Loucy (cell line): ENCODE measurements around the gene THRAP3.

ENCODE experiments used
- H2AFZ ChIP-seq: fragments of 200-600 bp; sonication (generic); 2 replicates; pipeline ENCODE4 v1.6.0; 2016; ENCODE audit warnings: antibody characterized with exemption, mild to moderate bottlenecking, low read length, moderate library complexity
- H3F3A ChIP-seq: fragments of 200-600 bp; 2 replicates; pipeline ENCODE4 v1.6.0; 2016; ENCODE audit warnings: antibody characterized with exemption, low read depth, mild to moderate bottlenecking
- H3K27me3 ChIP-seq: fragments of 200-600 bp; sonication (generic); 2 replicates; pipeline ENCODE4 v1.6.1; 2014; ENCODE audit warnings: low read length, mild to moderate bottlenecking; ENCODE audit not compliant: insufficient read depth, poor library complexity, severe bottlenecking
- H3K36me3 ChIP-seq: fragments of 200-600 bp; sonication (generic); 2 replicates; pipeline ENCODE4 v1.6.1; 2016; ENCODE audit warnings: low read length; ENCODE audit not compliant: insufficient read depth
- H3K4me1 ChIP-seq: fragments of 200-600 bp; sonication (generic); 2 replicates; pipeline ENCODE4 v1.5.1; 2014; ENCODE audit warnings: low read length, mild to moderate bottlenecking; ENCODE audit not compliant: insufficient read depth, poor library complexity, severe bottlenecking
- H3K4me2 ChIP-seq: fragments of 200-600 bp; sonication (generic); 2 replicates; pipeline ENCODE4 v1.6.0; 2014; ENCODE audit warnings: antibody characterized with exemption, low read length, low read depth, mild to moderate bottlenecking; ENCODE audit not compliant: poor library complexity, severe bottlenecking
- H3K4me3 ChIP-seq: fragments of 200-600 bp; sonication (generic); 2 replicates; pipeline ENCODE4 v1.5.1; 2014; ENCODE audit warnings: low read length, mild to moderate bottlenecking, mixed read lengths; ENCODE audit not compliant: poor library complexity, severe bottlenecking
- H3K79me2 ChIP-seq: fragments of 200-600 bp; sonication (generic); 2 replicates; pipeline ENCODE4 v1.6.1; 2014; ENCODE audit warnings: low read length; ENCODE audit not compliant: insufficient read depth
- H3K9ac ChIP-seq: fragments of 200-600 bp; sonication (generic); 2 replicates; pipeline ENCODE4 v1.6.0; 2014; ENCODE audit warnings: mild to moderate bottlenecking, low read depth, low read length, moderate library complexity; ENCODE audit not compliant: poor library complexity, severe bottlenecking
- H3K9me2 ChIP-seq: fragments of 200-600 bp; sonication (generic); replicated peaks from 2 replicates; pipeline ENCODE4 v1.6.1; 2016; ENCODE audit warnings: low read depth, low read length, mixed read lengths
- H3K9me3 ChIP-seq: fragments of 200-600 bp; sonication (generic); 2 replicates; pipeline ENCODE4 v1.6.1; 2014; ENCODE audit warnings: mild to moderate bottlenecking, antibody characterized with exemption, low read length, low read depth; ENCODE audit not compliant: insufficient read depth
- H4K20me1 ChIP-seq: fragments of 200-600 bp; sonication (generic); 2 replicates; pipeline ENCODE4 v1.6.0; 2014; ENCODE audit warnings: antibody characterized with exemption, low read length, mild to moderate bottlenecking; ENCODE audit not compliant: insufficient read depth, poor library complexity, severe bottlenecking
- EZH2phosphoT487 ChIP-seq: fragments of 200-600 bp; IDR thresholded peaks from 2 replicates; pipeline ENCODE4 v1.6.1; 2018; ENCODE audit warnings: antibody characterized with exemption, mild to moderate bottlenecking, moderate library complexity, borderline replicate concordance
- TF ChIP-seq, protein P1 (sequence below): fragments of 200-600 bp; sonication (generic); conservative IDR thresholded peaks from 2 replicates; pipeline ENCODE4 v1.5.1; 2014; ENCODE audit warnings: mild to moderate bottlenecking, antibody characterized with exemption, low read length

THRAP3 gene

DNA sequence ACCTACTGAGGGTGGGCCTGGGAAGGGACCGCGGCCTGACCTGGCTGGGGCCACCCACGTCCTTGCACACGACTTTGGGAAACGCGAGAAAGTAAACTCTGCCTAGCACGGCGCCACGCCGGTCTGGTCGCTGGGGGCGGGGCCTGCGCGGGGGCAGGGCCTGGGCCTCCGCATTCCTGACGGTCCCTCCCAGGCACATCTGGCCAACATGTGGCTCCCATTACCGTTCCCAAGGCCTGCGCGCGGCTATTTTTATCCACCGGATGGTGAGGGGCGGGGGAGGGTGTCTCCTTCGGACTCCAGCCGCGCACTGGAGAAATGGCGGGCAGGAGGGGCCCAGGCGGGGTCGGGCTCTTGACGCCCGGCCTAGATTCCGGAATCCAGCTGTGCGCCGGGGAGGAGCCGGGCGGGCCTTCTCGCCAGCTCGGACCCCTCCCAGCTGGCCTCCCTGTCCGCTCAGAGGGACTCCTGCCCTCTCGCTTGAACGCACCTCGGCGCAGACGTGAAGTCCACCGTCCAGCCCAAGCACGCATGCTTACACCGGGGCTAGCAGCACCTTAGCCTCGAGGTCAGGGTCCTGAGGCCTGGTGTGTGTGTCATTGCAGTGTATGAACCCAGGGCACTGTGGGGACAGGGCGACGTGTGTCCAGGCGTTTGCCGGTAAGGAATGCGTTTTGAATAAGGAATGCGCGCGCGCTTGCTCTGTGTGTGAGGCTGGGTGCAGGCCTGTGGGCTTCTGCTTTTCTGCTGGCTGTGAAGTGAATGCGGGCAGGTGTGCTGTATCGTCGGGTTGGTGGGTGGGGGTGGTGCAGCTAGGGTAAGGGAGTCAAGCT is 97.1 kb downstream of the THRAP3 start:
- Histone ChIP-seq H4K20me1 (no peaks in the 10 kb centered on the region), H3K9ac (no peak overlapping the region), H3K4me2 (no peak overlapping the region), H3K79me2 (no peaks in the 10 kb centered on the region), H3K9me2 (no peaks in the 10 kb centered on the region), H3K9me3 (no peaks in the 10 kb centered on the region), H3K27me3 (no peaks in the 10 kb centered on the region), H3K4me1 (peaks cover 13% of the 10 kb centered on the region), H2AFZ (no peak overlapping the region), H3K4me3 (no peak overlapping the region), H3K36me3 (no peaks in the 10 kb centered on the region), H3F3A (no peaks in the 10 kb centered on the region)
- TF ChIP-seq, protein P1, sequence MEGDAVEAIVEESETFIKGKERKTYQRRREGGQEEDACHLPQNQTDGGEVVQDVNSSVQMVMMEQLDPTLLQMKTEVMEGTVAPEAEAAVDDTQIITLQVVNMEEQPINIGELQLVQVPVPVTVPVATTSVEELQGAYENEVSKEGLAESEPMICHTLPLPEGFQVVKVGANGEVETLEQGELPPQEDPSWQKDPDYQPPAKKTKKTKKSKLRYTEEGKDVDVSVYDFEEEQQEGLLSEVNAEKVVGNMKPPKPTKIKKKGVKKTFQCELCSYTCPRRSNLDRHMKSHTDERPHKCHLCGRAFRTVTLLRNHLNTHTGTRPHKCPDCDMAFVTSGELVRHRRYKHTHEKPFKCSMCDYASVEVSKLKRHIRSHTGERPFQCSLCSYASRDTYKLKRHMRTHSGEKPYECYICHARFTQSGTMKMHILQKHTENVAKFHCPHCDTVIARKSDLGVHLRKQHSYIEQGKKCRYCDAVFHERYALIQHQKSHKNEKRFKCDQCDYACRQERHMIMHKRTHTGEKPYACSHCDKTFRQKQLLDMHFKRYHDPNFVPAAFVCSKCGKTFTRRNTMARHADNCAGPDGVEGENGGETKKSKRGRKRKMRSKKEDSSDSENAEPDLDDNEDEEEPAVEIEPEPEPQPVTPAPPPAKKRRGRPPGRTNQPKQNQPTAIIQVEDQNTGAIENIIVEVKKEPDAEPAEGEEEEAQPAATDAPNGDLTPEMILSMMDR: no peak
- TF ChIP-seq EZH2phosphoT487: no peak

DNA sequence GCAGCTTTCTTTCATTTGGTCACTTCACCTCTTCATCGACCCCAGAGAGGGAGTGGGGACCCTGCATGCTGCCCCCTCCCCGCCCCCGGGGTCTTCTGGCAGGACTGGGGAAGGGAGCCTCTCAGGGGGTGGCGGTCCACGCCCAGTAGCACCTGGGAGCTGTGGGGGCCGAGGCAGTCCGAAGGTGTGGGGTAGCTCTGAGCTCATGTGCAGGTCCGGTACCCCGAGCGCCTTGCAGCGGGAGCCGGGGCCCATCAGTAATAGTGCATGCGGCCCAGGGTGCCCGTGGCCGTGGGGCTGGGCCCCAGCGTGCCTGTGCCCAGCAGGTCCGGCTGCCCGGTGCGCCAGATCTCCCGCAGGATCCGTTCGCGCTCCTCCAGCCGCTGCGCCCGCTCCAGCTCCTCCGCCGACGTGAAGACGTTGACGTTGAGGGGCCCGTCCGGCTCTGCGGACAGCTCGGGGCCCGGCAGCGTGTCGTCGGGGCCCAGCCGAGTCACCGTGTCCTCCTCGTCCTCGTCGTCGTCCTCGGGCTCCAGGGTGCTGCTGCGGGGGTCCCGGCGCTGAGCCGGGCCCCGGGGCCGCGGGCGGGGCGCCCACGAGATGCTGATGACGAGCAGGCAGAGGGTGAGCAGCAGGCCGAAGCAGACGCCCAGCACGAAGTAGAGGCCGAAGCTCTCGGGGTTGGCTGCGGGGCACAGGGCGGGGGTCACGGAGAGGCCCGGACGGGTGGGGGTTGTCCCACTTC is 98.0 kb downstream of the THRAP3 start:
- peak overlapping the region; percentile 74 for H3K4me2 ChIP-seq

DNA sequence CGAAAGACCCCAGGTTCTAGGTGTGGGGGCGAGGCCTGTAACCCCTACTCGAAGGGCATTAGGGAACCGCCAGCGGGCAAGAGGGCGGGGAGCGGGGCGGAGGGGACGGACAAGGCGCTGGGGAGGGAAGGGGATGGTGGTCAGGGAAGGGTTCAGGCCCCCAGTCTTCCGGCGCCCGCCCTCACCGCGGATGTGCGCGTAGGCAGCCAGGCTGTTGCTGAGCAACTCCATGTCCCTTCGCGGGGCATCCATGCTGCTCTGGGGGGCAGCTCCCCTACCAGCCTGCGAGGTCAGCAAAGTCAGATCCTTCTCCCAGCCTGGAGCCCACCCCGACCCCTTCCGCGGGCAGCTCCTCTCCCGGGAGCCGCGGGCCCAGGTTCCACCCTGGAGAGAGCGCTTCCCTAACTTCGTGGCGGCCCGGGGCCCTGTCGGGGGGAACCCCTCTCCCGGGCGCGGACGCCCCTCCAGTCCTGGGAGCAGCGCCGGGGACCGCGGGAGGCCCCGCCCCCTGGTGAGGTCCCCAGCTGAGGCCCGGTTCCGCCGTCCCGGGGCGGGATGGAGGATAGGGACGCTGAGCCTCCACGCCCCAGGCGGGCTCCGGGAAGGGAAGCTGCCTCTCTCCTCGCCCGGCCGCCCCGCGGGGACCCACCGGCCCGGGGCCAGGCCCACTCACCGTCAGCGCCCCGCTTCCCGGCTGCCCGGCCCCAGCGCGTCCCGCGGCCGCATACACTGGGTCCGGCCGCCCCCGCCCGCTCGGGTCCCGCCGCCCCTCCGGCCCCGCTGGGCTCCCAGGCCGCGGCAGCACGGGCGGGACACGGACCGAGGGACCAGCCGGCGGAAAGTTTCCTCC is 98.8 kb downstream of the THRAP3 start:
- Histone ChIP-seq H3F3A (no peaks in the 10 kb centered on the region), H2AFZ (peak overlapping the region; percentile 64; the same call in 1 of the 2 replicates), H3K4me3 (peak overlapping the region; percentile 85), H3K9ac (peak overlapping the region; percentile 68), H3K9me2 (no peaks in the 10 kb centered on the region), H3K4me1 (peaks cover 30% of the 10 kb centered on the region), H4K20me1 (no peaks in the 10 kb centered on the region), H3K79me2 (no peaks in the 10 kb centered on the region), H3K27me3 (no peaks in the 10 kb centered on the region), H3K4me2 (peak overlapping the region; percentile 74), H3K9me3 (no peaks in the 10 kb centered on the region), H3K36me3 (no peaks in the 10 kb centered on the region)
- TF ChIP-seq, protein P1: no peak

More for the DNA sequence above, 98.0 kb downstream of the THRAP3 start:
- H4K20me1 ChIP-seq: no peaks in the 10 kb centered on the region
- no peaks in the 10 kb centered on the region for H3K9me3 ChIP-seq
- H3F3A ChIP-seq: no peaks in the 10 kb centered on the region
- no peaks in the 10 kb centered on the region for H3K27me3 ChIP-seq
- H3K9me2 ChIP-seq: no peaks in the 10 kb centered on the region
- no peaks in the 10 kb centered on the region for H3K36me3 ChIP-seq
- peaks cover 22% of the 10 kb centered on the region for H3K4me1 ChIP-seq
- no peaks in the 10 kb centered on the region for H3K79me2 ChIP-seq
- no peak overlapping the region for H2AFZ ChIP-seq
- H3K9ac ChIP-seq: no peak overlapping the region
- TF ChIP-seq, protein P1: no peak
- TF ChIP-seq EZH2phosphoT487: no peak
- H3K4me3 ChIP-seq: no peak overlapping the region
